Activated T-helper 17 cell treated with anti-CD3 and anti-CD28 coated beads, Interleukin-2, amount 50 U/mL, for 72 hours (primary cell): ENCODE measurements around the gene MEF2D. TPM values are rescaled to one million over a fixed set of nuclear protein-coding genes. Genes with fewer than 3 reads are reported as not detected.

ENCODE experiments used
- ATAC-seq: fragments of 150-1000 bp; cut with Tn5 transposase; replicated peaks from 2 replicates; pipeline ENCODE4 v1.10.0; 2021; ENCODE audit warnings: mild to moderate bottlenecking, moderate library complexity
- H3K27ac Mint-ChIP-seq: one replicate; pipeline ENCODE4 v1.8.0; 2022; ENCODE audit warnings: mixed read lengths
- H3K27me3 Mint-ChIP-seq: one replicate; pipeline ENCODE4 v1.8.0; 2022; ENCODE audit warnings: mixed read lengths
- H3K36me3 Mint-ChIP-seq: one replicate; pipeline ENCODE4 v1.8.0; 2022; ENCODE audit warnings: low read depth, mild to moderate bottlenecking, mixed read lengths
- H3K4me1 Mint-ChIP-seq: one replicate; pipeline ENCODE4 v1.8.0; 2022; ENCODE audit warnings: mixed read lengths
- H3K4me3 Mint-ChIP-seq: one replicate; pipeline ENCODE4 v1.8.0; 2022; ENCODE audit warnings: mild to moderate bottlenecking, mixed read lengths
- H3K9me3 Mint-ChIP-seq: one replicate; pipeline ENCODE4 v1.8.0; 2022; ENCODE audit warnings: mixed read lengths
- total RNA-seq, 2 donors: library from RNA; stranded (reverse); gene quantifications; one replicate each; pipeline ENCODE4 v1.2.3, GENCODE V29; 2022

The MEF2D gene
- total RNA-seq, 2 donors from 2014 or later = 34.4 to 68.5 TPM

- peaks cover 40% of the 10 kb centered on the region for H3K36me3 Mint-ChIP-seq
- no peaks in the 10 kb centered on the region for H3K27me3 Mint-ChIP-seq
- peaks cover 55% of the 10 kb centered on the region for H3K4me1 Mint-ChIP-seq
- H3K4me3 Mint-ChIP-seq = peak overlapping the region; percentile 90
- no peaks in the 10 kb centered on the region for H3K9me3 Mint-ChIP-seq
- peak overlapping the region; percentile 99 for H3K27ac Mint-ChIP-seq
- no peak for ATAC-seq
Measured at GRCh38 chr1:156499842-156500542, 583 bp downstream of the MEF2D start.

GRCh38 chr1:156499194-156499841 lies 1.3 kb downstream of the MEF2D start:
- peaks cover 53% of the 10 kb centered on the region for H3K4me1 Mint-ChIP-seq
- peak overlapping the region; percentile 90 for H3K4me3 Mint-ChIP-seq
- ATAC-seq = no peak
- H3K36me3 Mint-ChIP-seq = peaks cover 43% of the 10 kb centered on the region
- H3K27ac Mint-ChIP-seq = peak overlapping the region; percentile 99
- H3K27me3 Mint-ChIP-seq = no peaks in the 10 kb centered on the region
- no peaks in the 10 kb centered on the region for H3K9me3 Mint-ChIP-seq

GRCh38 chr1:156498432-156499193 lies 2.0 kb downstream of the MEF2D start:
- H3K36me3 Mint-ChIP-seq = peaks cover 50% of the 10 kb centered on the region
- peak overlapping the region; percentile 99 for H3K27ac Mint-ChIP-seq
- ATAC-seq = no peak
- H3K9me3 Mint-ChIP-seq = no peaks in the 10 kb centered on the region
- H3K4me1 Mint-ChIP-seq = peaks cover 53% of the 10 kb centered on the region
- no peaks in the 10 kb centered on the region for H3K27me3 Mint-ChIP-seq
- H3K4me3 Mint-ChIP-seq = peak overlapping the region; percentile 90

GRCh38 chr1:156497743-156498431 lies 2.7 kb downstream of the MEF2D start:
- no peaks in the 10 kb centered on the region for H3K9me3 Mint-ChIP-seq
- H3K4me1 Mint-ChIP-seq = peaks cover 52% of the 10 kb centered on the region
- H3K27me3 Mint-ChIP-seq = no peaks in the 10 kb centered on the region
- no peak for ATAC-seq
- peak overlapping the region; percentile 26 for H3K27ac Mint-ChIP-seq
- H3K4me3 Mint-ChIP-seq = peak overlapping the region; percentile 90
- peaks cover 52% of the 10 kb centered on the region for H3K36me3 Mint-ChIP-seq

- no peak for ATAC-seq
- Mint-ChIP-seq H3K4me1 (peaks cover 54% of the 10 kb centered on the region), H3K36me3 (peaks cover 57% of the 10 kb centered on the region), H3K27me3 (no peaks in the 10 kb centered on the region), H3K4me3 (peak overlapping the region; percentile 90), H3K9me3 (no peaks in the 10 kb centered on the region), H3K27ac (peak overlapping the region; percentile 26)
Measured at GRCh38 chr1:156497078-156497742, 3.4 kb downstream of the MEF2D start.

GRCh38 chr1:156496211-156496761 lies 4.3 kb downstream of the MEF2D start:
- Mint-ChIP-seq H3K9me3 (no peaks in the 10 kb centered on the region), H3K36me3 (peaks cover 64% of the 10 kb centered on the region), H3K27ac (peak overlapping the region; percentile 26), H3K4me3 (peak overlapping the region; percentile 90), H3K4me1 (peaks cover 61% of the 10 kb centered on the region), H3K27me3 (no peaks in the 10 kb centered on the region)
- peak; percentile 17 for ATAC-seq

GRCh38 chr1:156495401-156496140 lies 5.0 kb downstream of the MEF2D start:
- Mint-ChIP-seq H3K4me1 (peaks cover 68% of the 10 kb centered on the region), H3K27me3 (no peaks in the 10 kb centered on the region), H3K36me3 (peaks cover 64% of the 10 kb centered on the region), H3K27ac (peak overlapping the region; percentile 81), H3K9me3 (no peaks in the 10 kb centered on the region), H3K4me3 (peak overlapping the region; percentile 90)
- ATAC-seq = no peak

GRCh38 chr1:156494309-156494895 lies 6.2 kb downstream of the MEF2D start:
- H3K4me3 Mint-ChIP-seq = peak overlapping the region; percentile 61
- peak overlapping the region; percentile 75 for H3K27ac Mint-ChIP-seq
- peaks cover 64% of the 10 kb centered on the region for H3K36me3 Mint-ChIP-seq
- peaks cover 76% of the 10 kb centered on the region for H3K4me1 Mint-ChIP-seq
- ATAC-seq = no peak
- H3K9me3 Mint-ChIP-seq = no peaks in the 10 kb centered on the region
- H3K27me3 Mint-ChIP-seq = no peaks in the 10 kb centered on the region

- Mint-ChIP-seq H3K27ac (peak overlapping the region; percentile 75), H3K4me1 (peaks cover 83% of the 10 kb centered on the region), H3K36me3 (peaks cover 58% of the 10 kb centered on the region), H3K27me3 (no peaks in the 10 kb centered on the region), H3K9me3 (no peaks in the 10 kb centered on the region), H3K4me3 (peak overlapping the region; percentile 61)
- ATAC-seq = no peak
Measured at GRCh38 chr1:156493742-156494141, 6.8 kb downstream of the MEF2D start.

- H3K4me3 Mint-ChIP-seq = peak overlapping the region; percentile 82
- peaks cover 86% of the 10 kb centered on the region for H3K4me1 Mint-ChIP-seq
- peak overlapping the region; percentile 75 for H3K27ac Mint-ChIP-seq
Measured at GRCh38 chr1:156493154-156493631, 7.4 kb downstream of the MEF2D start.

GRCh38 chr1:156492591-156493080 lies 7.9 kb downstream of the MEF2D start:
- no peaks in the 10 kb centered on the region for H3K27me3 Mint-ChIP-seq
- peak overlapping the region; percentile 70 for H3K27ac Mint-ChIP-seq
- peaks cover 57% of the 10 kb centered on the region for H3K36me3 Mint-ChIP-seq
- H3K9me3 Mint-ChIP-seq = no peaks in the 10 kb centered on the region
- H3K4me3 Mint-ChIP-seq = peak overlapping the region; percentile 82
- peaks cover 86% of the 10 kb centered on the region for H3K4me1 Mint-ChIP-seq
- no peak for ATAC-seq

More at GRCh38 chr1:156493154-156493631, 7.4 kb downstream of the MEF2D start:
- no peaks in the 10 kb centered on the region for H3K27me3 Mint-ChIP-seq
- ATAC-seq = no peak
- no peaks in the 10 kb centered on the region for H3K9me3 Mint-ChIP-seq
- peaks cover 57% of the 10 kb centered on the region for H3K36me3 Mint-ChIP-seq

GRCh38 chr1:156492013-156492590 lies 8.5 kb downstream of the MEF2D start:
- Mint-ChIP-seq H3K4me1 (peaks cover 84% of the 10 kb centered on the region), H3K4me3 (peak overlapping the region; percentile 82), H3K9me3 (no peaks in the 10 kb centered on the region), H3K27ac (peak overlapping the region; percentile 70), H3K36me3 (peaks cover 54% of the 10 kb centered on the region), H3K27me3 (no peaks in the 10 kb centered on the region)
- no peak for ATAC-seq
